Activated CD4-positive, alpha-beta T cell treated with anti-CD3 and anti-CD28 coated beads, Interleukin-2, amount 50 U/mL, for 24 hours (primary cell): ENCODE data around the gene TEX29.

ENCODE experiments used
- DNase-seq, 2 donors: peaks; one replicate each; pipeline ENCODE4 v3.0.0-alpha.2; 2020; ENCODE audit warnings: low read depth in 1 of 2, low spot score in 1 of 2

Gene TEX29

DNA sequence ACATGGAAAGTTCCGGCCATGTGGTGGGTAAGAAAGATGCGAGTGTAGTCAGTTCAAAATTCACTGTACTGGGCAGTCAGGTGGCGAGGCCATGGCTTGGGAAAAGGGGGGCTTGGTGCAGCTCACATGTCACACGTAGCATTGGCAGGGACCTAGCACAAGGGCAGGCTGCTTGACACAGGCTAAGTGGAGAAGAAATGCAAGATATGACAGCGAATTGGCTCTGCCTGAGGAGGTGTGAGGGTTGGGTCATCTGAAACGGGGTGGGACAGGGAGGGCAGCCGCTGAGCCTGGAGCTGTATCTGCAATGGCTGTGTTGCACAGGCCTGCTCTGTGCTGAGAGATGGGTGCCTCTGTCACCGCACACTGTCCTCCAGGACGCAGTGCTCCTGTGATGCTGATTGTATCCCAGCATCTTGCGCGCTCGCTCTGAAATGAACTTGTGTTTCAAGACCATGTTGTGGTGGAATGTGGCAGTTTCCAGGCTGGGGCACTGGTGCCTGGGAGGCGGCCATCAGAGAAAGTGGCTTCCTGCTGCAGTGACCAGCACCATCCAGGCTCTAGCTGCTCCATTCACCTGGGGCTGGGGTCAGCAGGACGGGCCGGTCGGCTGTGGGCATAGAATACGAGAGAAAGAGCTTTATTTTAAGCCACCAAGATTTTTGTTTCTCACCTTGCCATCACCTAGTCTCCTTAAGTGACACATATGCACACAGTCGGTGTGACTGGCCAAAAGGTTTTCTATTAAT, 70.3 kb downstream of the TEX29 start:
- no peak for DNase-seq

DNA sequence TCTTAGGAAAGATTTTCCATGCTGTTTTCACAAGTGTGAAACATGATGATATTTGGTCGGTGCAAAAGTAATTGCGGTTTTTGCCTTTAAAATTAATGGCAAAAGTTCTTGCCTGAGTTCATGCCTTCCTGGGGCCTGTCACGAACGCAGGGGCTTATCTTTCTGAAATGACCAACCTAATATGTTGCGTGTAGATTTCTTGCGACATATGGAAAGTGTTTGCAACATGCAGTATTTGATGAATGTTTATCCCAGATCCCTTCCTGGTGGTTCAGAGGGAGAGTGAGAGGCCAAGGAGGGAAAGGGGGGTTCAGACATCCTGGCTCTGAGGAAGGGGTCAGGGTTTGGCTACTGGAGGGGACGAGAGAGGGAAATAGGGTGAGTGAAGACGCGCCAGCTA, 72.0 kb downstream of the TEX29 start:
- DNase-seq: no peak

DNA sequence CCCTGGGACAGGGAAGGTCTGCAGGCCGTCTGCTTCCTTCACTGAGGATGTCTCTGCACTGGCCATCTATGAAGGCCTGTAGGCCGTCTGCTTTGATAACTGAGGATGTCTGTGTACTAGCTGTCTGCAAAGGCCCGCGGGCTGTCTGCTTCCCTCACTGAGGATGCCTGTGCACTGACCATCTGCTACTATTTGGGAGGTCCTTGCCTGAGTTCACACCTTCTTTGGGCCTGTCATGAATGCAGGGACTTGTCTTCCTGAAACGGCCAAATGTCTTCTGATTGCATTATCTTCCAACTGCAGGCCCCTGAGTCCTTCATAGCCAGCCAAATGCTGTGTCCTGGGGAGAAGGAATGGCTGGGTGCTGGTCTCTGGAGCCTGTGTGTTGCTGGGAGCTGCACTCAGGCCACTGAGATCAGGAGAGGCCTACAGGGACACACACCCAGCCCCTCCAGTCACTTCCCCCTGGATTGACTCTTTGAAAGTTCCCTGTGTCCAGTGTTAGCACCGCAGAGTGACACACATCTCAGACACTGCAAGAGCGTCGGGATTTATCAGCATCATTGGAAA, 72.9 kb downstream of the TEX29 start:
- DNase-seq: no peak
